HG03460 (cell line): ENCODE results near the gene CCDC142.
A peak's percentile ranks its signal among the peaks of the same experiment; 100 is the strongest.
"Not testable (repeated sequence)": the region's sequence is repeated elsewhere in the genome, so short reads cannot be mapped to it uniquely, and the experiment has no call there.

Experiments
- ATAC-seq: cut with Tn5 transposase; IDR thresholded peaks from one replicate; pipeline ENCODE4 v1.9.1; 2021; ENCODE audit not compliant: unreplicated experiment

Gene CCDC142

GRCh38 chr2:74472086-74472944 lies 10.5 kb downstream of the CCDC142 start, which contains the start of gene MRPL53:
Gene MRPL53, minus strand, starts transcription at chr2:74472680. Its CDS starts 20 bp downstream, at chr2:74472660.
- ATAC-seq: peak; percentile 82

GRCh38 chr2:74471332-74472065 lies 11.3 kb downstream of the CCDC142 start:
- ATAC-seq: no peak

DNA sequence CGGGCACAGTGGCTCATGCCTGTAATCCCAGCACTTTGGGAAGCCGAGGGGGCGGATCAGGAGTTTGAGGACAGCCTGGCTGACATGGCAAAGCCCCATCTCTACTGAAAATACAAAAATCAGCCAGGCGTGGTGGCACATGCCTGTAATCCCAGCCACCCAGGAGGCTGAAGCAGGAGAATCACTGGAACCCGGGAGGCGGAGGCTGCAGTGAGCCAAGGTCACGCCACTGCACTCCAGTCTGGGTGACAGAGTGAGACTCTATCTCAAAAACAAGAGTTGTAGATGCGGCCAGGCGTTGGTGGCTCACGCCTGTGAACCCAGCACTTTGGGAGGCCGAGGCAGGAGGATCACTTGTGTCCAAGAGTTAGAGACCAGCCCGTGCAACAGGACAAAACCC lies 12.1 kb downstream of the CCDC142 start:
- not testable (repeated sequence) for ATAC-seq

DNA sequence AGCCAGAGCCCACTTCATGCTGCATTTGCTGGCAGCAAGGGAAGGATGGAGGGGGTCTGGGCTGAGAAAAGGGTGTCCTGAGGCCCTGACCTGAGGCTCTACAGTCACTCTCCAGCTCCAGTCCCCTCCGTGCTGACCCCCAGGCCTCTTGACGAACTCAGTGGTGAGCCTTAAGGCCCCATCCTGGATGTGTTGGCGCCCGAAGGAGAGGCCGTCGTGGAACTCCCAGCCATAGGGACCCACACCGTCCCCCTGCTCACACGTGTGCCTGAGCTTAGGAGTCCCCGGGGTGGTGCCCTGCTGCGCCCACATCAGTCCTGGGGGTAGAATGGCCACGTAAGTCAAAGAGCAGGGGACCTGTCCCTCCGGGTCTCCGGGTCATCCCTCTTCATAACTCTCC lies 18.4 kb downstream of the CCDC142 start:
- peak; percentile 6 for ATAC-seq

DNA sequence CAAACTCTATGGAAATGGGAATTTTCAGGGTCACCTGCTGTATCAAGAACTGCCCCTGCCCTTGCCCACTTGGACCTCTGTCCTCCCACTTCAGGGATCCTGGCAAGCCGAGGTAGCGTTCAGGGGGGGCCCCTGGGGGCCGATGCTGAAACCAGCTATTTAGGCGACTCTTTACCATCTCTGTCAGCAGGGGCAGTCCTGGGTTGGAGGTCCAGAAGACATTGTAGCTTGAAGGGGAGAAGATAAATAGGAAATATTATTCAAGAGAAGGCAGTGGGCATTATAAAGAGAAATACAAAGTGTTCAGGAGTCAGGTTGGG lies 20.1 kb downstream of the CCDC142 start:
- ATAC-seq: no peak

- ATAC-seq: no peak
Observed at GRCh38 chr2:74462054-74462785, 20.6 kb downstream of the CCDC142 start.

- no peak for ATAC-seq
Observed at GRCh38 chr2:74461187-74462053, 21.4 kb downstream of the CCDC142 start.

- not testable (repeated sequence) for ATAC-seq
Observed at GRCh38 chr2:74460187-74460586, 22.6 kb downstream of the CCDC142 start.

- not testable (repeated sequence) for ATAC-seq
Observed at GRCh38 chr2:74459503-74460118, 23.2 kb downstream of the CCDC142 start.

DNA sequence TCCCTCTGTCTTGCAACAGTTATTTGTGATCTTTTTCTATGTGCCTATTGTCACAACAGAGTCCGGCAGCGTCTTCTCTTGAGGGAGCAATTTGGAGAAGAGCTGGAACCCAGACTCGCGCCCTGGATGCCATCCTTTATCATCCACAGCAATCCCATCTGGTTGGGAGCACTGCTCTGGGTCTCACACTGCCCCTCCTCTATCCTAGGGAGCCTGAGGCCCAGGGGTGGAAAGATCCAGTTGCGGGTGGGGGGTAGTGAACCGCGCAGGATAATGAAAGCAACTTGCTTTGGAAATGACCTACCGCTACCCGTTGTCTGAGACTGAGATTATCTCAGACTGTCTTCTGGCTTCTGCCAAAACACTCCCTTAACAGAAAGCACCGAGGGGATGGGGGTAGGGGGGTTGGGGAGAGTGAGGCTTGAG lies 23.8 kb downstream of the CCDC142 start:
- ATAC-seq: no peak

DNA sequence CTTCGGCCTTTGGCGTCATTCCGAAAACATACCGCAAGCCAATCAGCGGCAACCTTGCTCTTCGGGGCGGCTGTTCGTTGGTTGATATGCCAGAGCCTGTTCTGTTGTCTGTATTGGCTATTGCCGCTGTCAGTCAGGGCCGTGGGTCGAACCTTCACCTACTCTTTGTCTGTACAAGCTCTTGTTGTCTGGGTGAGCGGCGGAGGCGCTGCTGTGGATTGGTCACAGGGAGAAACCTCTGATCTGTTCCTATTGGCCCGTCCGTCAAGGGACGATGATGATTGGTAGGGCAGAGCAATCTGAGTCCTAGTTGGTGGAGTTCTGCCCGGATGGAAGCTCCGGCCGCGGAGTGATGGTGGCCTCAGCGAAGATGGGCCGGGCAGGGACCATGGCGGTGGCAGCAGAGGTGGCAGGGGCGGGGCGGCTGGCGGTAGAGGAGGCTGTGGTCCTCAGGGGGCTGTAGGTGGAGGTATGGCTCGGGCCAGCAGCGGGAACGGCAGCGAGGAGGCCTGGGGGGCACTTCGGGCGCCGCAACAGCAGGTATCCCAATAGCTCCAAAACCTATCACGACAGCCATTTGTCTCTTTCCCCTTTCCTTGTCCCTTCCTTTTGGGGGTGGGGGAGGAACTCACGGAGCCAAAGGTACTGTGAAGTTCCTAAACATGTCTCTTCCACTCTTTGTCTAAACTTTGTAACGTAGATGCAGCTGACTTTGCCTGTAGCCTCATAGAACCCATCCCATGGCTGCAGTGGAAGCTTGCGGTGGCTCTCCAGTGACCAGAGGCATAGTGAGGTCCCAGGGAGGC lies 24.5 kb downstream of the CCDC142 start, which contains the start of gene WBP1:
WBP1 (plus strand) TSS at position 307 of the 806 bp plus-strand sequence; CDS start at position 472, 165 bp downstream.
- ATAC-seq: peak; percentile 81

DNA sequence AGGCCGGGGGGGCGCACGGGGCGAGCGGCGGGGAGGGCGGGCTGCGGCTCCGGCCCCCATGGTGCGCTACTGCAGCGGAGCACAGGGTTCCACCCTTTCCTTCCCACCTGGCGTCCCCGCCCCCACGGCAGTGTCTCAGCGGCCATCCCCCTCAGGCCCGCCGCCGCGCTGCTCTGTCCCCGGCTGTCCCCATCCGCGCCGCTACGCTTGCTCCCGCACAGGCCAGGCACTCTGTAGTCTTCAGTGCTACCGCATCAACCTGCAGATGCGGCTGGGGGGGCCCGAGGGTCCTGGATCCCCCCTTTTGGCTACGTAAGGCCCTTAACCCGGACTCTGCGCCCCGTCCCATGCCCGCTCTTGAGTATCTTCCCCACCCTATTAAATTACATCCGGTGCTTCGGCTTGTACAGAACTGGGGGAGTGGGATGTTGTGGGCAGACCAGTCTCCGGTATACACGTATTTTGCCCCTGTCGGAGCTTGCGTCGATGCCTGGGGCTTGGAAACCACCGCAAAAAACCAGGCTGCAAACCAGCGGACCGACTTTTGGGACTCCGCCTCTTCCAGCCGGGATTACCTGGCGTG lies 25.2 kb downstream of the CCDC142 start:
- ATAC-seq: peak; percentile 37

- ATAC-seq: no peak
Observed at GRCh38 chr2:74457129-74457548, 25.7 kb downstream of the CCDC142 start.

DNA sequence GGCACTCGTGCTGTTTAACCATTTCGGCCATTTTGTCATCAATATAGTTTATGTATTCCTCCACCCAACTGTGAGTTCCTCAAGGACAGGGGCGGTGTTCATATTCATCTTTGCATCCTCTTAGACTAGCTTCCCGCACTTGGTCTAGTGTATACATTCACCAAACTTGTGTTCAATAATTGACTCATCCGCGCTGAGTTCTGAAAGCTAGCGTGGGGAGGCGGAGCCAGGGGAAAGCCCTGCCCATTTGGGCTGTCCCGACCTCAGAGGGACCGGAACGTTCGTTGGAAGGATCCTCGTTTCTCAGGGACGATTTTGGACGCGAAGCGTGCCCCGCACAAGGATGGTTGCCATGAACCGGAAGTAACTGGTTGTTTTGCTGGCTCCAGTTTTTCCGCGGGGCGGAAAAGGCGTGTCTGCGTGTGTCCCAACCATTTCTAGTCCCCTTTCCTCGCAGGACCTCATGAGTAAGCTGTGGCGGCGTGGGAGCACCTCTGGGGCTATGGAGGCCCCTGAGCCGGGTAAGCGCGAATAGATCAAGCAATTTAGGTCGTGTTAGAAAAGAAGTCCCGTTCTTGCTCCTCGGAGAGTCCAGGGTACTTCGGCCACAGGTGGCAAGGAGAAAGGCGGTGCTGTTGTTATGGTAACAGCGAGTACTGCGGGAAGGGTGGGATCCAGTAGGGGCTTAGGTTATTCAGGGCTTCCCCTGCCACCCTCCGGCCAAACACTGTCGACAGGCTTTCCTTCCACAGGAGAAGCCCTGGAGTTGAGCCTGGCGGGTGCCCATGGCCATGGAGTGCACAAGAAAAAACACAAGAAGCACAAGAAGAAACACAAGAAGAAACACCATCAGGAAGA lies 27.9 kb downstream of the CCDC142 start, which contains the start of gene INO80B:
INO80B (plus strand) TSS at position 434 of the 858 bp plus-strand sequence; CDS start at position 464, 30 bp downstream.
- ATAC-seq: peak; percentile 39

DNA sequence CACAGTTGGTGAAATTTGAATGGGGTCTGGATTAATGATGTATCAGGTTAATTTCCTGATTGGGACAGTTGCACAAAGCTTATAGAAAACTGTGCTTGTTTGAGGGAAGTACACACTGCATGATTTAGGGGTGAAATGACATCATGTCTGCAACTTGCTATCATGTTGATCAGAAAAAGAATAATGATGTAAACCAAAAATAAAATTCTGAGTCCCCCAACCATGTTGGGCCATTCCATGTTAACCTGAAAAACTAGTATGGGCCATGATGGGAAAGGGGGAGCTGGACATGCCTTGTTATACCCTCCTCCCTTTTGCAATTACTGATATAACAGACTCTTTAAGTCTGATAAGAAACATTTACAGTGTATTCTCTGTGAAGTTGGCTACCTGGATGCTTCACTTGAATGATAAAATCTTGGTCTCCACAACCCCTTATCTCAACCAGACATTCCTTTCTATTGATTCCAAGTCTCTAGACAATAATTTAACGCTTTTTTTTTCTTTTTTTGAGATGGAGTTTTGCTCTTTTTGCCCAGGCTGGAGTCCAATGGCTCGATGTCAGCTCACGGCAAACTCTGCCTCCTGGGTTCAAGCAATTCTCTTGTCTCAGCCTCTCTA lies 32.1 kb downstream of the CCDC142 start:
- no peak for ATAC-seq

DNA sequence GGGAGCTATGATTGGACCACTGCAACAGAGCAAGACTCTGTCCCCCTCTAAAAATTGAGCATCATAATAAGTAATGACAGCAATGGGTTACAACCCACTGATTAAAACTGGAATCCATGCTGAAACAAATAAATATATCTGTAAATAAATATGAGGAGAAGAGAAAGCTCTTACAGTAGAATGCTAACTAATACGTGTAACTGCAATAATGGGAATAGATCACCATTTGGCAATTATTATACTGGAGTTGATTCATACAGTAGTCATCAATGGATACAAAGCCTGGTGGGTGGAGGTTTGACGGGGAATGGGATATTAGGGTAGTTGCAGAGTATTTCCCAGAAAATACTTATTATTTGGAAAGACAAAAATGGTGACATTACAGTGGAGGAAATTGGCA lies 34.0 kb downstream of the CCDC142 start:
- ATAC-seq: no peak
